Esophagus muscularis mucosa (tissue), 4 donors: ENCODE measurements around the gene EN1. TPM values are rescaled to one million over a fixed set of nuclear protein-coding genes. Genes with fewer than 3 reads are reported as not detected.

Experiments
- DNase-seq: peaks from one replicate; pipeline ENCODE4 v3.0.0-alpha.2; 2017; ENCODE audit errors: extremely low spot score
- H3K27ac ChIP-seq, 4 donors: fragments of 200-600 bp; sonication (generic); replicated peaks in 1 of 4; 1 replicate in 3 of 4; 2 replicates in 1 of 4; pipeline ENCODE4 v1.5.1; 2016 to 2019; ENCODE audit warnings: mild to moderate bottlenecking in 1 of 4
- H3K27me3 ChIP-seq, 4 donors: fragments of 200-600 bp; sonication (generic); one replicate each; pipeline versions ENCODE4 v1.5.1 to v1.6.0; 2016 to 2019
- H3K36me3 ChIP-seq, 4 donors: fragments of 200-600 bp; sonication (generic); one replicate each; pipeline ENCODE4 v1.5.1; 2016 to 2019
- H3K4me1 ChIP-seq, 4 donors: fragments of 200-600 bp; sonication (generic); one replicate each; pipeline ENCODE4 v1.5.1; 2016 to 2019
- H3K4me3 ChIP-seq, 4 donors: fragments of 200-600 bp; sonication (generic); 1 replicate in 2 of 4; 2 replicates in 2 of 4; pipeline ENCODE4 v1.5.1; 2016 to 2019; ENCODE audit warnings: mild to moderate bottlenecking in 4 of 4, moderate library complexity in 1 of 4
- H3K9me3 ChIP-seq, 4 donors: fragments of 200-600 bp; sonication (generic); 1 replicate in 3 of 4; 2 replicates in 1 of 4; pipeline ENCODE4 v1.5.1; 2016 to 2019
- CTCF ChIP-seq, 3 experiments: fragments of 200-600 bp in 2 of 3; fragments of 450-650 bp in 1 of 3; sonication (generic) in 2 of 3; IDR thresholded peaks; one replicate each; pipeline ENCODE4 v1.5.1; 2017 to 2019; ENCODE audit warnings: antibody characterized with exemption in 3 of 3, mild to moderate bottlenecking in 2 of 3, moderate library complexity in 1 of 3
- EP300 ChIP-seq: sonication (generic); formaldehyde crosslinking; IDR thresholded peaks from one replicate; pipeline ENCODE4 v1.6.1; 2017; ENCODE audit warnings: antibody characterized with exemption
- POLR2A ChIP-seq: fragments of 450-650 bp; IDR thresholded peaks from one replicate; pipeline ENCODE4 v1.6.1; 2017; ENCODE audit warnings: antibody characterized with exemption, moderate library complexity, mild to moderate bottlenecking, low read depth
- POLR2AphosphoS5 ChIP-seq, 2 donors: sonication (generic); formaldehyde crosslinking; IDR thresholded peaks; one replicate each; pipeline ENCODE4 v1.6.1; 2017; ENCODE audit warnings: antibody characterized with exemption in 2 of 2
- WGBS: methylation state at CpG from one replicate; pipeline ENCODE4 v1.1.5; 2018; 5-methylcytosine and 5-hydroxymethylcytosine counted together
- intact Hi-C: fragments of 100-400 bp; cut with DNase I; formaldehyde crosslinking; loops from one replicate; pipeline ENCODE4 v1.15.1; 2023
- total RNA-seq, 4 donors: library from RNA; depleted of rRNA; stranded (reverse); fragments of >200 nt; gene quantifications; one replicate each; pipeline versions ENCODE4 v1.1.0 to v1.2.1, GENCODE V29; 2016

The EN1 gene
- total RNA-seq, 4 donors from 2014 or later, result 0.11 to 0.17 (median 0.13) TPM; not detected in 1

GRCh38 chr2:118861242-118861641 is 13.8 kb upstream of the EN1 start:
- TF ChIP-seq EP300 (no peak), POLR2AphosphoS5 (IDR thresholded peaks at IDR 0.05) (no peak), POLR2A (no peak), CTCF (IDR thresholded peaks at IDR 0.05) (no peak)
- Histone ChIP-seq H3K9me3 (no peaks in the 10 kb centered on the region), H3K4me3 (no peak overlapping the region), H3K36me3 (no peaks in the 10 kb centered on the region), H3K27me3 (peaks cover 0 to 90% (median 43%) of the 10 kb centered on the region in 4 donors), H3K27ac (no peak overlapping the region), H3K4me1 (peaks cover 0 to 30% (median 20%) of the 10 kb centered on the region in 4 donors)
- WGBS, result 75% methylated on average over 6 of the region's 7 CpGs
- intact Hi-C loops, result no loop called here
- DNase-seq, result no peak

- DNase-seq, result no peak
- H3K36me3 ChIP-seq, result no peaks in the 10 kb centered on the region
- WGBS, result 0% methylated on average over 2 of the region's 5 CpGs
- no peak overlapping the region for H3K4me3 ChIP-seq
- H3K27ac ChIP-seq, result no peak overlapping the region
- peaks cover 5 to 38% (median 27%) of the 10 kb centered on the region in 4 donors for H3K4me1 ChIP-seq
- H3K9me3 ChIP-seq, result no peaks in the 10 kb centered on the region
- intact Hi-C loops, result no loop called here
- peaks cover 7 to 96% (median 49%) of the 10 kb centered on the region in 4 donors for H3K27me3 ChIP-seq
- TF ChIP-seq POLR2AphosphoS5 (IDR thresholded peaks at IDR 0.05), result no peak
- TF ChIP-seq EP300, result no peak
- TF ChIP-seq POLR2A, result no peak
- no peak for TF ChIP-seq CTCF (IDR thresholded peaks at IDR 0.05)
These were observed 13.1 kb upstream of the EN1 start for GRCh38 chr2:118860506-118860905.

GRCh38 chr2:118859157-118859770 is 11.8 kb upstream of the EN1 start:
- TF ChIP-seq POLR2AphosphoS5 (IDR thresholded peaks at IDR 0.05) (no peak), POLR2A (no peak), EP300 (no peak), CTCF (IDR thresholded peaks at IDR 0.05) (no peak)
- Histone ChIP-seq H3K9me3 (no peaks in the 10 kb centered on the region), H3K36me3 (no peaks in the 10 kb centered on the region), H3K4me1 (peaks cover 11 to 50% (median 37%) of the 10 kb centered on the region in 4 donors), H3K27me3 (peaks cover 7 to 100% (median 61%) of the 10 kb centered on the region in 4 donors), H3K4me3 (no peak overlapping the region), H3K27ac (no peak overlapping the region)
- no peak for DNase-seq
- 5% methylated on average over 14 of the region's 26 CpGs for WGBS
- intact Hi-C loops, result no loop called here

DNA sequence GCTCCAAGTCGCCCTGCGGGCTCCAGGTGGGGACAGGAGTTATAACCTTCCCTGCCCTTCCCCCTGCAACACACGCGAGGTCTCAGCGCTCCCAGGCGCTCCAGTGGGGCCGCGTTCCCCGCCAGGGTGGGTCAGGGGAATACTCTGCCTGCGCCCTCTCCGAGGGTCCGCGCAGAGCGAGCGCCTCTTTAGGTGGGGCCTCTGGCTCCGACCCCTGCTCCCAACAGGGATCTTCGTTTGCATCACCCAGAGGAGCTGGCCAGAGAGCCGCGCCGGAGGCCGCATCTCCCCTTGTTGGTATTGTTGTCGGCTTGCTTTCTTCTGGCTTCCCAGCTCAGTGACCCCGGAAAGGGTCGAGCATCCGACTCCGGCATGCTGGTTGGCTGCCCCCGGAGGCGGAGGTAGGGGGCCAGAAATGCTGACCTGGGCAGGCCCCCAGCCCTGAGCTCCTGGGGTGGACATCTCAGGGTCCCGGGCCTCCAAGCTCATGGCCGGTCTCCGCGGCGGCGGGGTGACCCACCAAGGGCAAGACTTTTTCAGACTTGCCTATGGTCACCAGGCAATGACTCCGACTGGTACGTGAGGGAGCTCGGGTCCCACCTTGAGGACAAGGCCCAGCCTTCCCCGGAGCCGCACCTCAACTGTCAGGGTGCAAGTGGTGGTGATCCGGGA is 11.2 kb upstream of the EN1 start:
- 3% methylated on average over 13 of the region's 40 CpGs for WGBS
- no peak for TF ChIP-seq CTCF (IDR thresholded peaks at IDR 0.05)
- TF ChIP-seq POLR2AphosphoS5 (IDR thresholded peaks at IDR 0.05), result no peak
- TF ChIP-seq EP300, result no peak
- no peak for TF ChIP-seq POLR2A
- Histone ChIP-seq H3K4me3 (no peak overlapping the region), H3K9me3 (no peaks in the 10 kb centered on the region), H3K36me3 (no peaks in the 10 kb centered on the region), H3K27ac (no peak overlapping the region), H3K4me1 (peaks cover 11 to 56% (median 43%) of the 10 kb centered on the region in 4 donors), H3K27me3 (peaks cover 7 to 100% (median 68%) of the 10 kb centered on the region in 4 donors)
- intact Hi-C loops, result no loop called here
- DNase-seq, result no peak
